Measurements from ENCODE around the gene EVPL.

GRCh38 chr17:76019833-76020467 lies 7.2 kb downstream of the EVPL start:
- TF ChIP-seq POLR2A (IDR thresholded peaks at IDR 0.05) (no peak), CTCF (IDR thresholded peaks at IDR 0.05) (no peak)
